Lung (tissue), 12 donors: ENCODE measurements around the gene RBFOX2. TPM values are rescaled to one million over a fixed set of nuclear protein-coding genes. Genes with fewer than 3 reads are reported as not detected.
A peak's percentile ranks its signal among the peaks of the same experiment; 100 is the strongest.

Experiments used
- ATAC-seq: fragments of 200-7000 bp; cut with Tn5 transposase; one replicate; pipeline ENCODE4 v1.9.1; 2020; ENCODE audit warnings: moderate number of reproducible peaks; ENCODE audit not compliant: insufficient read depth, low FRiP score
- DNase-seq, 3 donors: peaks; one replicate each; pipeline ENCODE4 v3.0.0-alpha.2; 2013 to 2017
- H3K27ac ChIP-seq, 2 donors: one replicate each; pipeline ENCODE4 v1.5.1; 2013; ENCODE audit warnings: mild to moderate bottlenecking in 2 of 2, moderate library complexity in 2 of 2, control low read depth in 1 of 2, inconsistent platforms in 1 of 2, low read depth in 1 of 2, low read length in 1 of 2
- H3K27me3 ChIP-seq, 3 donors: one replicate each; pipeline ENCODE4 v1.5.1; 2013; ENCODE audit warnings: low read length in 2 of 3; ENCODE audit not compliant: control insufficient read depth in 3 of 3, insufficient read depth in 3 of 3
- H3K36me3 ChIP-seq, 4 donors: one replicate each; pipeline ENCODE4 v1.5.1; 2013; ENCODE audit warnings: low read length in 4 of 4, mild to moderate bottlenecking in 1 of 4, moderate library complexity in 1 of 4; ENCODE audit not compliant: control insufficient read depth in 4 of 4, insufficient read depth in 4 of 4
- H3K4me1 ChIP-seq, 5 donors: one replicate each; pipeline ENCODE4 v1.5.1; 2013; ENCODE audit warnings: low read length in 5 of 5, mild to moderate bottlenecking in 2 of 5, moderate library complexity in 1 of 5; ENCODE audit not compliant: control insufficient read depth in 5 of 5, insufficient read depth in 5 of 5
- H3K4me3 ChIP-seq: one replicate; pipeline ENCODE4 v1.5.1; 2013; ENCODE audit warnings: mild to moderate bottlenecking, control low read depth, moderate library complexity
- H3K9ac ChIP-seq, 2 donors: one replicate each; pipeline ENCODE4 v1.5.1; 2013; ENCODE audit warnings: low read length in 2 of 2, control low read depth in 1 of 2; ENCODE audit not compliant: insufficient read depth in 1 of 2
- H3K9me3 ChIP-seq, 4 donors: one replicate each; pipeline ENCODE4 v1.5.1; 2013; ENCODE audit warnings: low read length in 3 of 4, mild to moderate bottlenecking in 1 of 4, moderate library complexity in 1 of 4; ENCODE audit not compliant: control insufficient read depth in 4 of 4, insufficient read depth in 3 of 4
- WGBS, 2 donors: extraction: QIAGEN DNeasy Blood & Tissue Kit; methylation state at CpG; one replicate each; pipeline ENCODE4 v1.1.7; 2013; 5-methylcytosine and 5-hydroxymethylcytosine counted together
- polyA plus RNA-seq, 2 donors: library from polyadenylated mRNA; stranded (reverse); fragments of 200-250 nt; gene quantifications; one replicate each; pipeline ENCODE4 v1.2.1, GENCODE V29; 2013
- total RNA-seq, 2 donors: library from RNA; depleted of rRNA in 1 of 2; stranded (reverse); fragments of >200 nt in 1 of 2; gene quantifications; one replicate each; pipeline ENCODE4 v1.2.1, GENCODE V29; 2014 to 2021
- TF ChIP-seq, protein P1 (sequence below): IDR thresholded peaks from 2 replicates; pipeline ENCODE4 v1.5.1; 2012; ENCODE audit warnings: mild to moderate bottlenecking; ENCODE audit errors: control extremely low read depth, extremely low read depth
- donor health status: control.
- donor health status: control.
- donor health status: Bipolar disorder and iron deficiency.
- donor health status: healthy.
- donor health status: DM: yes; HTN: yes; CAD: no.

Gene RBFOX2
- total and polyA plus RNA-seq, 4 donors = 16.5 to 195 (median 43.3) TPM

DNA sequence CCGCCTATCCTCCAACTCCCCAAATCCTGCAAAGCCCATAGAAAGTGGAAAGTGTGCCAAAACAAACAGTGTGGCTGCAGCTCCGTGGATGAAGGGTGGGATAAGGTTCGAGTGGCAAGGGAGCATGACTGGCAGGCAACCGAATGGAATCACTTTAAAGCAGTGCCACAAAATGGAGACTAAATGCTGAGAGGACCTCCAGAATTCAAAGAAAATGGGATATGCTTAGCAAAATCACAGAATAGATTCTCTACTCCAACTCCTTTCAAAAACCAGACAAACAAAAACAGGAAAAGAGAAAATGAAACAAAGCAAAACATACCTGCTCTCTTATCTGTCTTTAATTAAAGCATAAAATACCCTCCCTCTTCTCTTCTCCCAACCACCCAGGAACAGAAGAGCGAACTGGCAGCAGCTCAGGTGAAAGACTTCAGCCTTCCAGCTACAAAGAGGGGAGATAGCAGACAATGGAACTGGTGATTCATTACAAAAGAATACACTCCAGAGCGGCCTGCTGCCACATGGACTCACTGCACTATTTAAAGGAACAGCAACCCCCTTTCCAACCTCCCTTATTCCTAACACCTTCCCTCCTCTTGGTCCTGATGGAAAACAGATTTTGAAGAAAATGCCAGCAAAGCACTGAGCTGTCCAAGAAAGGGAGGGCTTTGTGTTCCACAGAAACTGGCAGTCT is 192.5 kb downstream of the RBFOX2 start:
- peak; percentile 38 for ATAC-seq
- TF ChIP-seq, protein P1, sequence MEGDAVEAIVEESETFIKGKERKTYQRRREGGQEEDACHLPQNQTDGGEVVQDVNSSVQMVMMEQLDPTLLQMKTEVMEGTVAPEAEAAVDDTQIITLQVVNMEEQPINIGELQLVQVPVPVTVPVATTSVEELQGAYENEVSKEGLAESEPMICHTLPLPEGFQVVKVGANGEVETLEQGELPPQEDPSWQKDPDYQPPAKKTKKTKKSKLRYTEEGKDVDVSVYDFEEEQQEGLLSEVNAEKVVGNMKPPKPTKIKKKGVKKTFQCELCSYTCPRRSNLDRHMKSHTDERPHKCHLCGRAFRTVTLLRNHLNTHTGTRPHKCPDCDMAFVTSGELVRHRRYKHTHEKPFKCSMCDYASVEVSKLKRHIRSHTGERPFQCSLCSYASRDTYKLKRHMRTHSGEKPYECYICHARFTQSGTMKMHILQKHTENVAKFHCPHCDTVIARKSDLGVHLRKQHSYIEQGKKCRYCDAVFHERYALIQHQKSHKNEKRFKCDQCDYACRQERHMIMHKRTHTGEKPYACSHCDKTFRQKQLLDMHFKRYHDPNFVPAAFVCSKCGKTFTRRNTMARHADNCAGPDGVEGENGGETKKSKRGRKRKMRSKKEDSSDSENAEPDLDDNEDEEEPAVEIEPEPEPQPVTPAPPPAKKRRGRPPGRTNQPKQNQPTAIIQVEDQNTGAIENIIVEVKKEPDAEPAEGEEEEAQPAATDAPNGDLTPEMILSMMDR = no peak
- Histone ChIP-seq H3K27me3 (no peaks in the 10 kb centered on the region), H3K9ac (peak overlapping the region in 1 of 2 donors; percentile 83), H3K9me3 (no peaks in the 10 kb centered on the region), H3K4me3 (no peak overlapping the region), H3K36me3 (peaks cover 0 to 5% (median 2%) of the 10 kb centered on the region in 4 donors), H3K27ac (peak overlapping the region; percentile 78 to 99), H3K4me1 (peaks cover 2 to 59% (median 24%) of the 10 kb centered on the region in 5 donors)
- DNase-seq = peak; percentile 76 to 92 (median 90)
- WGBS, 2 donors = 14 to 49% methylated on average over 6 of the region's 6 CpGs

DNA sequence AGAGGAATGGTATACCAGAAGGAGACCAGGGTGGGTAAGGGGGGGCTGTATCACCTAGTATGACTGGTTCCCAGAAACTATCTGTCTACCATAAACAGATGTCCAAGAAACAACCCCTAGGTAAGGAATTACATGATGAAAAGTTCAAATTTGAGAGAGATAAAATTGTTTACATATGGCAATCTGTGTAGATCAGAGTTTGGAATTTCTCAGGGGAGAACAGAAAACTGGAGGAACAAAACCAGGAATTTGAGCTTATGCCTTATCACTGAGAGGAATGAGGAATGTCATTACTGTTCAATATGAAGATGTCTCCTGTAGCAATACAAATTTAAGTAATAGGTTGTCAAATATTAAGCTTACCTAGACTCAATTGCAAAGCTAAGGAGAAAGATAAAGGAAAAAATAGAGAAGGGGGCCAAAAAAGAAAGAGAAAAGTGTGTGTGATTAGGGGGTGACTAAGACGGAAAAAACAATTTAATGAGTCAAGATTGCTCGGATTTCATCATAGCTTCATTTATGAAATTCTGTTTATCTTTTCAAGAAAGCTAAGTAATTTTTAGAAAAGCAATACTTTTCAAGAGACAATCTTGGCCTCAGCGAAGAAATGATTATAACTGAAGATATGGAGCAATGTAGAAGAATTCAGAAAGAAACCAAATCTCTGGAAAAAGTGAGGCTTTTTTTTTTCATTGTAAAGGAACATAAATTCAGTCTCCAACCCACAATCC is 193.2 kb downstream of the RBFOX2 start:
- 33 to 52% methylated on average over 3 of the region's 3 CpGs for WGBS, 2 donors
- peaks cover 2 to 59% (median 24%) of the 10 kb centered on the region in 5 donors for H3K4me1 ChIP-seq
- ATAC-seq (no peak), DNase-seq (no peak)
- H3K9me3 ChIP-seq = no peaks in the 10 kb centered on the region
- H3K4me3 ChIP-seq = no peak overlapping the region
- H3K9ac ChIP-seq = peak overlapping the region in 1 of 2 donors; percentile 83
- H3K27me3 ChIP-seq = no peaks in the 10 kb centered on the region
- H3K36me3 ChIP-seq = peaks cover 0 to 5% (median 2%) of the 10 kb centered on the region in 4 donors
- H3K27ac ChIP-seq = peak overlapping the region; percentile 78 to 99
- TF ChIP-seq, protein P1 = no peak

GRCh38 chr22:35834061-35834460 is 194.6 kb downstream of the RBFOX2 start:
- no peak for ATAC-seq
- Histone ChIP-seq H3K27me3 (no peaks in the 10 kb centered on the region), H3K4me3 (no peak overlapping the region), H3K27ac (peak overlapping the region in 1 of 2 donors; percentile 99), H3K9me3 (no peaks in the 10 kb centered on the region), H3K4me1 (peaks cover 4 to 55% (median 21%) of the 10 kb centered on the region in 5 donors), H3K9ac (peak overlapping the region in 1 of 2 donors; percentile 83), H3K36me3 (peaks cover 0 to 7% (median 2%) of the 10 kb centered on the region in 4 donors)
- no peak for DNase-seq
- TF ChIP-seq, protein P1 = no peak
- 21 to 41% methylated on average over 3 of the region's 3 CpGs for WGBS, 2 donors
